Astrocyte of the cerebellum (primary cell): ENCODE data around the gene URGCP.

Experiments used
- DNase-seq: peaks from one replicate; pipeline ENCODE4 v3.0.0-alpha.2; 2011; ENCODE audit warnings: low read depth
- H3K4me3 ChIP-seq: 2 replicates; pipeline ENCODE4 v1.5.1; 2011; ENCODE audit warnings: mild to moderate bottlenecking, low read depth, low read length, moderate library complexity
- in situ Hi-C: cut with HindIII; loops from 2 replicates; pipeline ENCODE4 v1.10.0; 2017; ENCODE audit warnings: low sequenced_read_pairs
- TF ChIP-seq, protein P1 (sequence below): IDR thresholded peaks from 2 replicates; pipeline ENCODE4 v1.5.1; 2012; ENCODE audit warnings: low read length, low read depth, moderate library complexity, mild to moderate bottlenecking; ENCODE audit errors: missing control alignments

The URGCP gene

DNA sequence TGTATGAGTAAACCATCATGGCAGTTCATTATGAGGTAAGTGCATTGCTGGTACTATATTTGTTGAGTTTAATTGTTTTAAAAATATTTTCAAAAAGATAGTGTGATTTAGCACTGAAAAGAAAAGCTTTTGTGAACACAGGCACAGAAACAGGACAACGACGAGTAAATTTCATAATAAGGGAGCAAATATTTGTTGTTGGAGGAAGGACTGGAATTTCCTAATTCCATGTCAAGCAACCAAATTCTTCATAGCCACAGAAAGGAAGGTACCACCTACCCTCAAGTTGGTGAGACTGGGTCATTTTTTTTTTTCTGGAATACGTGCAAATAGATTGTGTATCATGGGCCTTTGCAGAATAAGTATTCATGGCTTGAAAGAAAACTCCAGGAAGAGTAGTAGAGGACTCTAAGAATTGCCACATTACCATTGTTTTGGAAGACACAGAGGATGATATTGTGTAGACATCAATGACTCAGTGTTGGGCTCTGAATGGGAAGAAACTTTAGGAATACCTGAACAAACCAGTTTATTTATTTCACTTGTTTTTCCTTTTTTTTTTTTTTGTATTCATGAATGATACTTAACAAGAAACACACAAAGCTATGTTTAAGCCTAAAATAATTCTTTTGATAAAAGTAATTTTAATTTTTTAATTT, 27.6 kb upstream of the URGCP start:
- TF ChIP-seq, protein P1, sequence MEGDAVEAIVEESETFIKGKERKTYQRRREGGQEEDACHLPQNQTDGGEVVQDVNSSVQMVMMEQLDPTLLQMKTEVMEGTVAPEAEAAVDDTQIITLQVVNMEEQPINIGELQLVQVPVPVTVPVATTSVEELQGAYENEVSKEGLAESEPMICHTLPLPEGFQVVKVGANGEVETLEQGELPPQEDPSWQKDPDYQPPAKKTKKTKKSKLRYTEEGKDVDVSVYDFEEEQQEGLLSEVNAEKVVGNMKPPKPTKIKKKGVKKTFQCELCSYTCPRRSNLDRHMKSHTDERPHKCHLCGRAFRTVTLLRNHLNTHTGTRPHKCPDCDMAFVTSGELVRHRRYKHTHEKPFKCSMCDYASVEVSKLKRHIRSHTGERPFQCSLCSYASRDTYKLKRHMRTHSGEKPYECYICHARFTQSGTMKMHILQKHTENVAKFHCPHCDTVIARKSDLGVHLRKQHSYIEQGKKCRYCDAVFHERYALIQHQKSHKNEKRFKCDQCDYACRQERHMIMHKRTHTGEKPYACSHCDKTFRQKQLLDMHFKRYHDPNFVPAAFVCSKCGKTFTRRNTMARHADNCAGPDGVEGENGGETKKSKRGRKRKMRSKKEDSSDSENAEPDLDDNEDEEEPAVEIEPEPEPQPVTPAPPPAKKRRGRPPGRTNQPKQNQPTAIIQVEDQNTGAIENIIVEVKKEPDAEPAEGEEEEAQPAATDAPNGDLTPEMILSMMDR: no peak
- no peak overlapping the region for H3K4me3 ChIP-seq
- in situ Hi-C loops: no loop called here
- no peak for DNase-seq

DNA sequence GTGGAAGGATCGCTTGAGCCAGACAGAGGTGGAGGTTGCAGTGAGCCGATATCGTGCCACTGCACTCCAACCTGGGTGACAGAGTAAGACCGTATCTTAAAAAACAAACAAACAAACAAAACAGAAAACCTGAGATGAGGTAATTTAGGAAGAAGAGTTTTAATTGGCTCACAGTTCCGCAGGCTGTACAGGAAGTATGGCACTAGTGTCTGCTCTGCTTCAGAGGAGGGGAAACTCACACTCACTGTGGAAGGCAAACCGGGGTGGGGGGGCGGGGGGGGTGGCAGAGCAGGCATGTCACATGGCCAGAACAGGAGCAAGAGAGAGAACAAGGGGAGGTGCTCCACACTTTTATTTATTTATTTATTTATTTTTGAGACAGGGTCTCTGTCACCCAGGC, 24.9 kb upstream of the URGCP start:
- TF ChIP-seq, protein P1: no peak
- in situ Hi-C loops: no loop called here
- H3K4me3 ChIP-seq: no peak overlapping the region
- no peak for DNase-seq

DNA sequence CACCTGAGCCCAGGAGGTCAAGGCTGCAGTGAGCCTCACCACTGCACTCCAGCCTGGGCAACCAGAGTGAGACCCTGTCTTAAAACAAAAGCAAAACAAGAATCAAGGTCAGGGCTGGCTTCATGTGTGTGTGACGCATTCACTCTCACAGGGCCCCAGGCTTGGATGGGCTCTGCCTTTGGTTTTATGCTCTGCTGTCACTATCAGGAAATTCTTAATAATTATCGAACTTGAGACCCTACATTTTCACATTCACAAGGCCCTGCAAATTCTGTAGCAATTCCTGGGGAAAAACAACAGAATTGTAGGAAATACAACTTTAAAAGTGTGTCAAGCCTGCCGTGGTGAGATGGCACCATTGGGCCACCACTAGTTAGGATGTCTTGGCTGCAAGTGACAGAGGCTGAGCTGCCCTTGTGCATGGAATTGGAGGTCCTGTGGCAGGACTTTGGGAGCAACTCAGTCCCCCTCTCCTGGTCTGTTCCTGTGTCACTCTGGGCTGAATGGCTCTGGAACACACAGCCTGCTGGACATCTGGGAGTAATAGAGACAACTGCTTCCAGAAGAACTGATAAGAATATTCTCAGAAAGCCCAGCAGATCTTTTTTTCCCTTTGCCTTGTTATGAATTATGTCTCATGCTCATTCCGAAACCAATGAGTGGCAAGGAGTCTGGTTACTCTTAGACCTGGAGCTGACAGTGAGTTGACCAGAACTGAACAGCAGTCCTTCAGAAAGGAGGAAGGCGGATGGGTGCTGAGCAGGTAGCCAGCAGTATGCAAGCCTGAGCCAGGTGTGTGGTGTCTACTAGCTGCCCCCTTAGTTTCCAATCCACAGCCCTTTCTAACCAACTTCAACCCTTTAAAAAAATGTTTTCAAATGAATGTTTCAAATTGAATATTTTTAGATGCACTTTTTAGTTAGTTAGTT, 23.4 kb upstream of the URGCP start:
- in situ Hi-C loops: no loop called here
- no peak for DNase-seq
- TF ChIP-seq, protein P1: no peak
- no peak overlapping the region for H3K4me3 ChIP-seq

DNA sequence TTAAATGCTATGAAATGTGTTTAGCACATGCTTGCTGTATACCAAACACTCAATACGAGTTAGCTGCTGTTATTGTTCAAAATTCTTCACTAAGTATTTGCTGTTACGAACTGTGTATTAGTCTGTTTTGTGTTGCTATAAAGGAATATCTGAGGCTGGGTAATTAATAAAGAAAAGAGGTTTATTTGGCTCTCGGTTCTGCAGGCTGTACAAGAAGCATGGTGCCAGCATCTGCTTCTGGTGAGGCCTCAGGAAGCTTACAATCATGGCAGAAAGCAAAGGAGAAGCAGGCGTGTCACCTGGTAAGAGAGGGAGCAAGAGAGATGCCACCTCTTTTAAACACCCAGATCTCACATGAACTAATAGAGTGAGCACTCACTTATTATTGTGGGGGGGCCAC, 21.4 kb upstream of the URGCP start:
- H3K4me3 ChIP-seq: no peak overlapping the region
- TF ChIP-seq, protein P1: no peak
- in situ Hi-C loops: no loop called here
- no peak for DNase-seq

DNA sequence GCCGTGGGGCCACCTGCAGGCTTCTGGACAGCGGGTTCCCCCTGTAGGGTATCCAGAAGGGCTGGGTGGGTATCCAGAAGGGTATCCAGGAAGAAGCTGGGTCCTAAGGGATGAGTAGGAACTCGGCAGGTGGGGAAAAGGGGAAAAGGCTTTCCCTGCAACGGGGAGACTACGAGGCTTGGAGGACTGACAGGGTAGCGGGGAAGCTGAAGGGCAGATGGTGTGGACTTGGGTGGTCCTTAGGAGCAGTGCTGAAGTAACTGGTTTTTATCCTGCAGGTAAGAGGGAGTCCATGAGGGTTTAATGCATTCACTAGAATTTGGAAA, 20.4 kb upstream of the URGCP start:
- peak overlapping the region; percentile 70 for H3K4me3 ChIP-seq
- no peak for DNase-seq
- TF ChIP-seq, protein P1: no peak
- in situ Hi-C loops: no loop called here

DNA sequence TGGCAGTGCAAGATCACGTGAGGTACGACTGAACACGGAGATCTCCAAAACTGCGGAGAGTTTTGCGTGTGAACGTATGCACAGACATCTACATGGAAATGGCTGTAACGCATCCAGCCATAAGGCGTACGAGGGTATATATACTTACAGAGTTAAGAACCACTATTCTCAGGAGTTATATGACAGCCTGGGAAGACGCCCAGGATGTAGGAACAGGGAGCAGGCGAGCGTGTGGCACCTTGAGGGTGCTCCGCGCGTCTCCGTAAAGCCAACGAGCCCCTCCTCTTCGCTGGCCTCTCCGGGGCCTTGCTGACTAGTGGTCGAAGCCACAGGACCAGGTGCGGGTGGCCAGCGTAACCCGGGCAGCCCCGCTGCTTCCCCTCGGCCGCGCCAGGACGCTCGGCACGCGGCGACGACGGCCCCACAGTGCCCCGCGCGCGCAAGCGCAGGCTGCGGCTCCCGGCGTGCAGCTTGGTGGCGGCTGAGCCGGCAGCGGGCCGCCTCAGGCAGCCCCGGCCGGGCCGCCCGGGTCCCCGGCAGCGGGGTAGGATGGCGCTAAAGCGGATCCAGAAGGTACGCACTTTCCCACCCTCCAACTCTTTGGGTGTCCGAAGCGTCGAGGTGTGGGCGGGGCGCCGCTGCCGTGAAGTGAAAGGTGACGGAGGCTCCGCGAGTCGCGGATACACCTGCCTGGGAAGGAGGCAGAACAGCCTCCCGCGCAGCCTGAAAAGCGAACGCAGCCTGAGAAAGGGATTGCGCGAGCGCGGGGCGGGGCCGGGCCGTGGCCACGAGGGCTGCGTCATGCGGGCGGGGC, 19.8 kb upstream of the URGCP start, which contains the start of gene UBE2D4:
Gene UBE2D4, plus strand, starts transcription at position 453 of the 814 bp plus-strand sequence. Its CDS starts 97 bp downstream, at position 550.
- DNase-seq: no peak
- in situ Hi-C loops: no loop called here
- TF ChIP-seq, protein P1: no peak
- H3K4me3 ChIP-seq: peak within 1 kb of the TSS; percentile 70
